Measurements from ENCODE around the gene FYN. TPM values are rescaled to one million over a fixed set of nuclear protein-coding genes. Genes with fewer than 3 reads are reported as not detected.

FYN gene
- total and polyA plus RNA-seq, 2 of the 8 experiments (the other 6 are each of a cell fraction or from before 2014, with no cell fraction given), result 46.8 to 97.2 TPM

DNA sequence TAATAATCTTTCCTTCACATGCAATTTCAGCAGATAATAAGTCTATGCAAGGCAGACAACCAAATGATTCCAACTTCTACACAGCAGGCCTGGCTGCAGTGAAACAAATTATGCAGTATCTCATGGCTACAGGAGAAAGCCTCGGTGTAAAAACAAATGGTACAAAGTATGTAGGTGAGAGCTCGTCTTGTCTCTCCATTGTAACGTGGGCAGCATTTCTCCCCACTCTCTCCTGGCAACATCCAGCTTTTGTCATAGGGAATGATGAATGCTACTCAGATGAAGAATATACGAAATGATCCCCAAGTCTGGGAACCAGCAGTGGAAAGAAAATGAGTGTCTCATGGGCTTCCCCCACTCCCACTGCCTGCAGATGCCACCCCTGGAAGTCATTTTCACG is 32.4 kb downstream of the FYN start:
- 89% methylated on average over 5 of the region's 5 CpGs; no CpG with 5 or more reads in 1 of the 2 experiments for WGBS, 2 experiments (ENCODE audit: extremely low coverage in 1 of 2, insufficient coverage in 1 of 2, insufficient read length in 1 of 2, insufficient replicate concordance in 2 of 2, low coverage in 1 of 2, low lambda C conversion rate in 2 of 2, missing lambda C conversion rate in 1 of 2)
- TF ChIP-seq TCF12 (IDR thresholded peaks at IDR 0.05; ENCODE audit: low read depth, low read length) (no peak), SP1 (IDR thresholded peaks at IDR 0.05; ENCODE audit: low read depth, low read length) (no peak), SIRT6 (IDR thresholded peaks at IDR 0.05; ENCODE audit: low read length) (no peak)

More for the DNA sequence above, 32.4 kb downstream of the FYN start:
- no peaks in the 10 kb centered on the region for H3K36me3 ChIP-seq (ENCODE audit: control insufficient read depth in 2 of 4, insufficient read depth in 4 of 4, low read length in 3 of 4)
- H3K56ac ChIP-seq (replicated peaks; ENCODE audit: insufficient read length, low read depth, low read length), result no peak overlapping the region
- H3K9ac ChIP-seq (replicated peaks in 1 of 4; ENCODE audit: extremely low read depth in 1 of 4, low read depth in 3 of 4, low read length in 3 of 4), result no peak overlapping the region
- DNase-seq (ENCODE audit: low read depth in 1 of 2, low spot score in 2 of 2) (no peak), FAIRE-seq (no peak)
- no peak overlapping the region for H3K4ac ChIP-seq (replicated peaks; ENCODE audit: insufficient read length, low read depth, low read length)
- H2BK20ac ChIP-seq (ENCODE audit: low read length), result no peak overlapping the region
- H2BK120ac ChIP-seq (replicated peaks; ENCODE audit: low read depth, low read length), result no peak overlapping the region
- H3K14ac ChIP-seq (ENCODE audit: insufficient read length), result no peak overlapping the region
- H3K79me2 ChIP-seq (ENCODE audit: control insufficient read depth in 1 of 2, insufficient read depth in 2 of 2, low read length in 2 of 2), result peaks cover 0 to 10% of the 10 kb centered on the region in 2 experiments; a peak in 1 of 4 replicates
- no peak overlapping the region for H2BK12ac ChIP-seq (ENCODE audit: low read depth, low read length)
- no peak overlapping the region for H4K91ac ChIP-seq (replicated peaks; ENCODE audit: insufficient read length, low read length)
- POLR2A ChIA-PET (ENCODE audit: partially characterized antibody), result interaction anchor here (0.7 to 1.8 kb wide), 3 partner anchors 13 to 48 kb away, joined by 3 to 4 read pairs (median 3); no protein-coding TSS in a partner anchor
- H3K4me1 ChIP-seq (replicated peaks in 1 of 4; ENCODE audit: control insufficient read depth in 3 of 4, insufficient read depth in 4 of 4, low read length in 3 of 4), result peaks cover 13 to 30% (median 20%) of the 10 kb centered on the region in 4 experiments
- no peaks in the 10 kb centered on the region for H3K23me2 ChIP-seq (ENCODE audit: low read depth, low read length)
- no peak overlapping the region for H4K5ac ChIP-seq (ENCODE audit: insufficient read length, low read depth, low read length)
- no peak overlapping the region for H3K23ac ChIP-seq (ENCODE audit: insufficient read length)
- H3K18ac ChIP-seq (ENCODE audit: extremely low read depth, low read length), result no peak overlapping the region
- H3K27ac ChIP-seq (ENCODE audit: low read depth, low read length), result no peak overlapping the region
- H2BK5ac ChIP-seq (ENCODE audit: low read depth, low read length), result no peak overlapping the region
- peaks cover 0 to 10% of the 10 kb centered on the region in 2 experiments for H4K20me1 ChIP-seq (replicated peaks in 1 of 2; ENCODE audit: control insufficient read depth in 1 of 2, insufficient read depth in 2 of 2, low read length in 2 of 2)
- no peak overlapping the region for H2AFZ ChIP-seq (ENCODE audit: low read length)
- no peaks in the 10 kb centered on the region for H3K9me3 ChIP-seq (ENCODE audit: insufficient read depth in 2 of 2, low read depth in 1 of 2, low read length in 1 of 2)
- CTCF ChIA-PET (ENCODE audit: partially characterized antibody), result interaction anchor here (0.6 to 1.8 kb wide), 9 partner anchors 8 to 1304 kb away, joined by 3 to 10 read pairs (median 4); no protein-coding TSS in a partner anchor
- H4K8ac ChIP-seq (ENCODE audit: extremely low read depth, insufficient read depth, low read length), result no peak overlapping the region
- no peaks in the 10 kb centered on the region for H3K27me3 ChIP-seq (replicated peaks in 1 of 4; ENCODE audit: control insufficient read depth in 3 of 4, extremely low read depth in 1 of 4, insufficient read depth in 3 of 4, low read length in 3 of 4)
- H2AK5ac ChIP-seq (ENCODE audit: low read depth, low read length), result no peak overlapping the region
- no peak overlapping the region for H3K4me2 ChIP-seq (ENCODE audit: insufficient read depth in 1 of 2, low read depth in 2 of 2, low read length in 2 of 2)
- H3K4me3 ChIP-seq (ENCODE audit: extremely low read depth in 1 of 4, insufficient read depth in 2 of 4, low read depth in 3 of 4, low read length in 4 of 4), result no peak overlapping the region
- peaks cover 6% of the 10 kb centered on the region; the same call in 1 of the 2 replicates for H3K79me1 ChIP-seq (ENCODE audit: low read depth, low read length)
- H2BK15ac ChIP-seq (ENCODE audit: low read length), result no peak overlapping the region
